Rectal smooth muscle tissue (tissue), 1 donor: ENCODE results near the gene OVOL2.
A peak's percentile ranks its signal among the peaks of the same experiment; 100 is the strongest.
"Not testable (repeated sequence)": the region's sequence is repeated elsewhere in the genome, so short reads cannot be mapped to it uniquely, and the experiment has no call there.

Experiments
- H3K27ac ChIP-seq: one replicate; pipeline ENCODE4 v1.7.0; 2013; ENCODE audit warnings: low read depth, low read length, inconsistent platforms
- H3K27me3 ChIP-seq: one replicate; pipeline ENCODE4 v1.7.0; 2013; ENCODE audit warnings: low read length; ENCODE audit not compliant: control insufficient read depth, insufficient read depth
- H3K36me3 ChIP-seq: one replicate; pipeline ENCODE4 v1.7.0; 2013; ENCODE audit warnings: low read length; ENCODE audit not compliant: control insufficient read depth, insufficient read depth
- H3K4me1 ChIP-seq: one replicate; pipeline ENCODE4 v1.7.0; 2013; ENCODE audit warnings: low read length; ENCODE audit not compliant: control insufficient read depth, insufficient read depth
- H3K4me3 ChIP-seq: one replicate; pipeline ENCODE4 v1.7.0; 2013; ENCODE audit warnings: low read length
- H3K9ac ChIP-seq: one replicate; pipeline ENCODE4 v1.7.0; 2013; ENCODE audit warnings: low read length

Gene OVOL2

DNA sequence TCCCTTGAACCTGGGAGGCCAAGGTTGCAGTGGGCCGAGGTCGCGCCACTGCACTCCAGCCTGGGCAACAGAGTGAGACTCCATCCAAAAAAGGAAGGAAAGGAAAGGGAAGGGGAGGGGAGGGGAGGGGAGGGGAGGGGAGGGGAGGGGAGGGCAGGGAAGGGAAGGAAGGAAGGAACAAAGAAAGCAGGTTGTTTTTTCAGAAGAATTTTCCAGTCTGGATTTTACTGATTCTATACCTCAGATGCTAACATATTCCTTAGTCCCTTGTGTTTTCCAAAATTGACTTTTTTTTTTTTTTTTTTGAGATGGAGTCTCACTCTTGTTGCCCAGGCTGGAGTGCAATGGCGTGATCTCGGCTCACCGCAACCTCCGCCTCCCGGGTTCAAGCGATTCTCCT, 23.1 kb upstream of the OVOL2 start:
- H3K4me1 ChIP-seq, H3K4me3 ChIP-seq, H3K9ac ChIP-seq, H3K27me3 ChIP-seq, H3K27ac ChIP-seq, H3K36me3 ChIP-seq: not testable (repeated sequence)

DNA sequence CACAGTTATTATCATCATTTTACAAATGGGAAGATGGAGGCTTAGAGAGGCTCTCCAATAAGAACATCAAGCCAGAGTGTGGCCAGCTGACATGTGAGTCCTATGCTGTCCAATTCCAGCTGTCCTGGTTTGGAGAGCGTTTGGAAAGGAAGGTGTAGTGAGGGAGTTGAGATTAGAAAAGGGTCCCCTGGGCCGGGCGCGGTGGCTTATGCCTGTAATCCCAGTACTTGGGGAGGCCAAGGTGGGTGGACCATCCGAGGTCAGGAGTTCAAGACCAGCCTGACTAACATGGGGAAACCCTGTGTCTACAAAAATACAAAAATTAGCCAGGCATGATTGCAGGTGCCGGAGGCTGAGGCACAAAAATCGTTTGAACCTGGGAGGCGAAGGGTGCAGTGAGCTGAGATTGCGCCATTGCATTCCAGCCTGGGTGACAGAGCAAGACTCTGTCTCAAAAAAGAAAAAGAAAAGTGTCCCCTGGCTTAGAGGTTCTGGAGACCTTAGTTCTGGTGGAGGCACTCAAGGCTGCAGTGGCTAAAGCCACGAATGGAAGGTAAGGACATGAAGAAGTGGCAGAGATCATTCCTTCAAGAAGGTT, 22.1 kb upstream of the OVOL2 start:
- no peaks in the 10 kb centered on the region for H3K4me1 ChIP-seq
- peaks cover 2% of the 10 kb centered on the region for H3K27me3 ChIP-seq
- no peaks in the 10 kb centered on the region for H3K36me3 ChIP-seq
- no peak overlapping the region for H3K27ac ChIP-seq
- no peak overlapping the region for H3K9ac ChIP-seq
- no peak overlapping the region for H3K4me3 ChIP-seq

DNA sequence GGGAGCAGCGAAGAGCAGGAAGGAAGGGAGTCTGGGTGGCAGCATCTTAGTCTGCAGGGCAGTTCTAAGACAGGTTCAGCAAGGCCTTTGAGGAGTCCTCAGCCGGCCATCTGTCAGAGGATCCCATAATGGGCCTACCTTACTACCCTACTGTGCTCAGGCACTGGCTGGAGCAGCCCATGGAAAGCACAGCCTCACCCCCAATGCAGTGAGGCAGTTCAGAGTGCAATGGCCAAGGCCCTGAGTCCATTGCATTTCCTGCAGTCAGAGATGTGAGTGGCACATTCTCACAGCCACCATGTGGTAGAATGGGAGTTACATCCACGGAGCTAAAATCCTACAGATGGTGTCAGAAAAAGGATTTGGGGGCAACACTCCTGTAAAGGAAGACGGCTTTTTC, 19.4 kb upstream of the OVOL2 start:
- Histone ChIP-seq H3K4me1 (no peaks in the 10 kb centered on the region), H3K36me3 (no peaks in the 10 kb centered on the region), H3K27me3 (peaks cover 2% of the 10 kb centered on the region), H3K4me3 (no peak overlapping the region), H3K27ac (no peak overlapping the region), H3K9ac (no peak overlapping the region)

DNA sequence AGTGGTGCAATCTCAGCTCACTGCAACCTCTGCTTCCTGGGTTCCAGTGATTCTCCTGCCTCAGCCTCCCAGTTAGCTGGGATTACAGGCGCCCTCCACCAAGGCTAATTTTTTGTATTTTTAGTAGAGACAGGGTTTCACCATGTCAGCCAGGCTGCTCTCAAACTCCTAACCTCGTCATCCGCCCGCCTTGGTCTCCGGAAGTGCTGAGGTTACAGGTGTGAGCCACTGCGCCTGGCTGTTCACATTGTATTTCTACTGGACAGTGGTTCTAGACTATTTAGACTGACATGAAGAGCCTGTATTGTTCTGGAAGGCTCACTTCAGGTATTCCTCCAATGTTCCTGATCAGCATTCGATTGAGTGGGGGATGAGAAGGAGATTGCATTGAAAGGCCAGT, 14.8 kb upstream of the OVOL2 start:
- H3K4me3 ChIP-seq: no peak overlapping the region
- no peak overlapping the region for H3K27ac ChIP-seq
- peaks cover 2% of the 10 kb centered on the region for H3K27me3 ChIP-seq
- H3K4me1 ChIP-seq: no peaks in the 10 kb centered on the region
- no peak overlapping the region for H3K9ac ChIP-seq
- no peaks in the 10 kb centered on the region for H3K36me3 ChIP-seq

DNA sequence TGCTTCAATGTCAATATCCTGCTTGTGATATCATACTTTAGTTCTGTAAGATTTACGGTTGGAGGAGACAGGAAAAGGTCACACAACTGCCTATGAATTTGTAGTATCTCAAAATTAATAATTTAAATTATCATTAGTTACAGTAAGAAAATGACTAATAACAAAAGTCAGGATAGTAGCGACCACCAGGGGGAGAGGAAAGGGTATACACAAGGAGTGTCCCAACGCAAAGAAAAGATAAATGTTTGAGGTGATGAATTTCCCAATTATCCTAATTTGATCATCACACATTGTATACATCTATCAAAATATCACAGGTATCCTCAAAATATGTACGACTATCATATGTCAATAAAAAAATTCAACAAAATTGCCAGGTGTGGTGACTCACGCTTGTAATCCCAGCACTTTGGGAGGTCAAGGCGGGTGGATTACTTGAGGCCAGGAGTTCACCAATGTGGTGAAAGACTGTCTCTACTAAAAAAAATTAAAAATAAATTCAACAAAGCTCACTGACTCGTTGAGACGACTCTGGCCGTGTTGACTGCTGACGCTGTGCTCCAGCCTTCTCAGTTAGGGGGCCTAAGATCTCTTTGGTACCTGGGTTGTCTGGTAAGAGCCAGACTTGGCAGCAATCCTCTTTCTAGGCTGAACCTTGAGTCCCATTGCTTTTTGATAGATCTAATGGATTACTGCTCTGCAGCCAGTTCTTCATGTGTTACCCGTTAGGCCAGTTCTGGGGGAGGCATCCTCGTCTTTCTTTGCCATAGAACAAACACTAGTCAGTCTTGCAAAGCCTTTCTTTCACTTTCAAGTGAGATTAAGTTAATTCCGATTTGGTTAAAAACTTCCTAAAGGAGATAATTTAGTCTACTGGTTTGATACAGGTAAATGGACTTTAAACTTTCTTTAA, 9.0 kb upstream of the OVOL2 start:
- Histone ChIP-seq H3K4me1 (no peaks in the 10 kb centered on the region), H3K27ac (no peak overlapping the region), H3K4me3 (no peak overlapping the region), H3K27me3 (no peaks in the 10 kb centered on the region), H3K9ac (no peak overlapping the region), H3K36me3 (no peaks in the 10 kb centered on the region)

DNA sequence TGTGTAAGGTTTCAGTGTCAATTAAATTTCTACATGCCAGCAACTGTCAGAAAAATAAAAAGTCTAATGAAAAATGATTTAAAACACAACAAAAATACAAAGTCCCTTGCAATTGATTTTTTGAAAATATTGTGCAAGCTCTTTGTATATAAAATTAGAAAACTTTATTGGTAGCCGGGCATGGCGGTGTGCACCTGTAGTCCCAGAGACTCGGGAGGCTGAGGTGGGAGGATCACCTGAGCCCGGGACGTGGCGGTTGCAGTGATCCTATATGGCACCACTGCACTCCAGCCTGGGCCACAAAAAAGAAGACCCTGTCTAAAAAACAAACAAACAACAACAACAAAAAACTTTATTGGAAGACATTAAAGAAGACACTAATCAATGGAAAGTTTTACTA, 6.0 kb upstream of the OVOL2 start:
- Histone ChIP-seq H3K27ac (no peak overlapping the region), H3K9ac (no peak overlapping the region), H3K4me3 (no peak overlapping the region), H3K27me3 (peaks cover 3% of the 10 kb centered on the region), H3K36me3 (no peaks in the 10 kb centered on the region), H3K4me1 (no peaks in the 10 kb centered on the region)

DNA sequence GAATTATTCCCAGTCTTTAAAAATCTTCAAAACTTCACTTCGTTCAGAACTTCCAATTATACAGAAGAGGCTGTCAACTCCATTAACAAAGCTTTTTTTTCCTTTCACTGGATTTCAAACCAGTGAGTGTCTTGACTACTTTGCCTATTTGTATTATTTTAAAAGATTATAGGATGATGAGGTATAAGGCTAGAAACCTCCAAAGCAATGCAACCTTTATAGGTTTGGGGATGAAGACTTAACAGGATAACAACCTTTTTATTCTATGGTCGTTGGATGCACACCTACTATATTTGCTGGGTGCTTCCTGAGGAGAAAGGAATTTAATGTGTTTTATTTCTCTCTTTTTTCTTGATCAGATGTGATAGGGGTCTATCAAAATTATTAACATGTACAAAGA, 1.9 kb upstream of the OVOL2 start:
- H3K4me3 ChIP-seq: no peak overlapping the region
- H3K27ac ChIP-seq: no peak overlapping the region
- H3K4me1 ChIP-seq: no peaks in the 10 kb centered on the region
- H3K27me3 ChIP-seq: peaks cover 23% of the 10 kb centered on the region
- no peaks in the 10 kb centered on the region for H3K36me3 ChIP-seq
- no peak overlapping the region for H3K9ac ChIP-seq

DNA sequence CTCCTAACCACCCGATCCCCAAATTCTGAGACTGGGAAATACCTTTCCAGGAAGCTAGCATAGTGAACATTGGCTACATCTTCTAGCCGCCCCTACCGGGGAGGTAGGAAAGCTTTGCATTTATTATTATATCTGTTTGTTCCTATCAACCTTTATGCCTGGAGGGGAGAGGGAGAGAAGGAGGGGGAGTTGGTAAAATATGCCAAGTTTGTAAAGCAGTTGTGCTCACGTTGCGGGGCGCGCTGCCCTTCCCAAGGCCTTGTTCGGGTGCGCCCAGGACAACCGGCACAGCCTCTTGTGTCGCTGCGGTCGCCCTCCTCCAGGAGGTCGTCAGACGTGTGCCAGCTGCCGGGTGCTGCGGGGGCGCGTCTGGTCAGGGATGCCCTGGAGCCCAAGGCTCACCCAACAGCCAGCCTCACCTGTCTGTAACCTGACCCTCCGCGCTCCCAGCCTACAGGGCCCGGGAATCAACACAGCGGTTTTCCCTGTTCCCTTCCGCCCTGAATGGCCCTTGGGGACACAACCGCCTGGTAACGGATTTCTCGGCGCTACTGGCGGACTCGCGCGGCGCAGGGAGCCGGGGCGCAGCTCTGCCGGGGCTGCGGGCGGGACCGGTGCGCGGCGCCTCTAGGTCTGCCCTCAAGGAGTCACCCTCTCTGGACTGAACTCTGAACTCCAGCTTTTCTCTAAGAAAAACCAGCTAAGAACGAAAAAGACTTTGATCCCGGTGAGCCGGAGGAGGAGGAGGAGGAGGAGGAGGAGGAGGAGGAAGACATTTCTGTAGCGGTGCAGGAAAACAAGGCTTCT, 1.1 kb upstream of the OVOL2 start:
- peaks cover 23% of the 10 kb centered on the region for H3K27me3 ChIP-seq
- H3K36me3 ChIP-seq: no peaks in the 10 kb centered on the region
- H3K27ac ChIP-seq: no peak overlapping the region
- no peak overlapping the region for H3K4me3 ChIP-seq
- no peak overlapping the region for H3K9ac ChIP-seq
- H3K4me1 ChIP-seq: no peaks in the 10 kb centered on the region

DNA sequence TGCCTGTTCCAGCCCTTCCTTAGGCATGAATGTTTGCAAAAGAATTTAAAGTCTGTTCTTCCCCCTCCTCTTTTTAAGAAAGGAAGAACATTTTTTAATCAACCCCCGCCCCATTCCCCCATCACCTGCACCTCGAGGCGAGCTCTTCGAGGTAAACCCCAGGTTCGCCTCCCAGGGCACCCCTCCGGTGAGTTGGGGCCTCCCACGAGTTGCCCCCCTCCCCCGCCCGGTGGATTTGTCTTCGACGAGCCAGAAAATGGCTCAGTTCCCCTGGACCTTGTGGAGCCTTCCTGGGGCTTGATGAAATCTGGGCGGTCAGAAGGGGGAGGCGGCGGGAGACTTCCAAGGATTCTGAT, 256 bp upstream of the OVOL2 start:
- H3K4me1 ChIP-seq: no peaks in the 10 kb centered on the region
- no peak overlapping the region for H3K27ac ChIP-seq
- H3K27me3 ChIP-seq: peaks cover 23% of the 10 kb centered on the region
- peak overlapping the region; percentile 63 for H3K4me3 ChIP-seq
- no peak overlapping the region for H3K9ac ChIP-seq
- no peaks in the 10 kb centered on the region for H3K36me3 ChIP-seq

DNA sequence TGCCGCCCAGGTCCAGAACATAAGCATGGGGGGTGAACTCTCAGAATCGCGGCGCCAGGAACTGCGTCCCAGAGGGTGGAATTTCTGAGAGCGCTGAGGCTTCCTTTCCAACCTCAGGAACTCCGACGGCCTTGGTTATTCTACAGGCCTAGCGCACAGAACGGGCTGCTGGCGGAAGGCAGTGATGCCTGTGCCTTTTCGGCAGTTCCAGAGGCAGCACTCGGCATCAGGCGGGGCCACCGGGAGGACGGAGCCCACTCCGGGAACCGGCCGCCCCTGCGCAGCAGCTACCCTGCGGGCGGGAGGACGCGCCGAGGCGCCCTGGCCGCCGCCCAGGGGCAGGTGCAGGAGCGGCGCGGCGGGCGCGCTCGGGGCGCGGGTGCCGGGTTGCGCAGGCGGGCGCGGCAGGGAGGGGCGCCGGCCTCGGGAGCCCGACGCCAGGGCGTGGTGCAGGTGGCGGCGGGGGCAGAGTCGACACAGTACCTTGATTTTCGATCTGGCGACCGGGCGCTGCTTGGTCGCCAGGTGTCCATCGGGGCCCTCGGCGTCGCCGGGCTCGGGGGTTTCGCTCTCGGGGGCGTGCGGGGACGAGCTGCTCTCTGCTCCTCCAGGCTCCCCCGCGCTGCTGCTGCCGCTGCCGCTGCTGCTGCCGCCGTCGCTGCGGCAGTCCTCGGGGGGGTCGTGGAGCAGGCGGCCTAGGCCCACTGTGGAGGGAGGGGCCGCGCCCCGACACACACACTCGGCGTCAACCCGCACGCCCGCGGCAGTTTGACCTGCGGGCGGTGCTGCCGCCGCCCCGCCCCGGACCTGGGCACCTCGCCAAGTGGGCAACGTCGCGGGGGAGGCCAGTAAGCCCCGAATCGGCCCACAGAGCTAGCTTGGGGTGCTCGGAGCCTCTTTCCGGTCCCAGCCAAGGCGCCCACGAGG, 1.3 kb downstream of the OVOL2 start:
- Histone ChIP-seq H3K27me3 (peaks cover 23% of the 10 kb centered on the region), H3K36me3 (no peaks in the 10 kb centered on the region), H3K9ac (no peak overlapping the region), H3K4me1 (no peaks in the 10 kb centered on the region), H3K4me3 (peak overlapping the region; percentile 66), H3K27ac (no peak overlapping the region)

DNA sequence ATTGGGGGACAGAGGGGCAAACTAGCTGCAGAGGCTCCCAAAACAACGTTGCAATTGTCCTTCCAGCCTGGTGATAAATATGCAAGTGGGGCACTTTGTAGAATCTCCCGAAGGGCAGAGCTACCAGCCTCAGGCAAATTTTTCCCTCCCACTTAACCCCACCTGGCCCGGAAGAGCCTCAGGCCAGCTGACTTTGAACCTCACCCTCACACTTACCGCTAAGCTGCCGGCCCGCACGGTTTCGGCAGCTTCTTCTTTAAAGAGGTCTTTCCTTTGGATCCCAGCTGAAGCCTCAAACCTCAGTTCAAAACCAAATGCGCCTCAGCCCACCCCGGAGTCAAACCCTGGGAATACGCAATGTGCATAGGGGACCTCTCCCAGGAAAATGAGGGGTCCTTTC, 2.5 kb downstream of the OVOL2 start:
- H3K36me3 ChIP-seq: no peaks in the 10 kb centered on the region
- no peak overlapping the region for H3K9ac ChIP-seq
- peak overlapping the region; percentile 41 for H3K4me3 ChIP-seq
- no peak overlapping the region for H3K27ac ChIP-seq
- H3K27me3 ChIP-seq: peaks cover 23% of the 10 kb centered on the region
- H3K4me1 ChIP-seq: no peaks in the 10 kb centered on the region

DNA sequence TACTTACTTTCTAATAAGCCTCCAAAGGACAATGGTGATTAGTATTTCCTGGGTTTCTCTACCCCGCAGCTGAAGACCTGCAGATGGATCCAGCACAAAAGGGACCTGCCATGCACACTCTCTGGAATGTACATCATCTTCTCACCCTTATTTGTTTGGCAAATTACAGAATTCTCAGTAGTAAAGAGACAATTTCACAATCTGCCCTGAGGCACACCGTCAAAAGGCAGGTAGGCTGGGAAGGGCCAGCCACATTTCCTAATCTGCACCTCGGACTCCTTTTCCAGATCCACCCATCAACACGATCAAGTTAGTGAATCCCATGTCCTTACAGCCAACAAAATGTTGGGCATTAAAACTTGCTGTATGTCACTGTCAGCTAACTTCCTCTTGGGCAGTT, 4.9 kb downstream of the OVOL2 start:
- Histone ChIP-seq H3K36me3 (no peaks in the 10 kb centered on the region), H3K9ac (no peak overlapping the region), H3K4me1 (no peaks in the 10 kb centered on the region), H3K4me3 (no peak overlapping the region), H3K27me3 (peaks cover 12% of the 10 kb centered on the region), H3K27ac (no peak overlapping the region)
